HepG2 (cell line): Measurements from ENCODE around the gene SIRT5. TPM values are rescaled to one million over a fixed set of nuclear protein-coding genes. Genes with fewer than 3 reads are reported as not detected.

Experiments
- ATAC-seq: fragments of 200-7000 bp; cut with Tn5 transposase; 3 replicates; pipeline ENCODE4 v1.9.1; 2020; ENCODE audit warnings: mild to moderate bottlenecking, moderate library complexity
- BruUV-seq: library from RNA; stranded (reverse); fragments of 400-500 nt; replicated peaks from 2 replicates; lab custom pipeline; 2021; lab: Mats Ljungman, UMichigan
- CTCF ChIA-PET: fragments of 300-600 bp; formaldehyde crosslinking; extraction: SDS; loops from one replicate; lab custom pipeline; 2021; ENCODE audit warnings: low total read pairs, inconsistent platforms, low intra/inter-chr PET ratio; lab: Yijun Ruan, JAX
- POLR2A ChIA-PET: fragments of 350-600 bp; sonication (Branson Sonifier 250); formaldehyde crosslinking; loops from one replicate; lab custom pipeline; 2020; ENCODE audit warnings: antibody characterized with exemption, inconsistent platforms; lab: Yijun Ruan, JAX
- DNase-seq: peaks from one replicate; pipeline ENCODE4 v3.0.0-alpha.2; 2015; ENCODE audit warnings: low spot score
- FAIRE-seq: peaks from 3 replicates; lab custom pipeline; 2011; peaks lifted over from hg19 to GRCh38; lab: Jason Lieb, UNC
- H2AFZ ChIP-seq: one replicate; pipeline ENCODE4 v1.6.1; 2011; ENCODE audit warnings: low read length, inconsistent platforms
- H3K27ac ChIP-seq: fragments of 300-600 bp; 3 replicates; pipeline ENCODE4 v1.8.0; 2011; ENCODE audit warnings: mixed run types, mild to moderate bottlenecking, mixed read lengths, low read length, inconsistent platforms; ENCODE audit not compliant: insufficient read depth; ENCODE audit errors: extremely low read length
- H3K27me3 ChIP-seq, 2 experiments: fragments of 200-600 bp in 1 of 2; 2 replicates in 1 of 2; 3 replicates in 1 of 2; pipeline versions ENCODE4 v1.6.0 to v1.8.0; 2011; ENCODE audit warnings: low read length in 2 of 2, mild to moderate bottlenecking in 2 of 2, moderate library complexity in 2 of 2, inconsistent platforms in 1 of 2; ENCODE audit not compliant: insufficient read depth in 2 of 2, control insufficient read depth in 1 of 2
- H3K36me3 ChIP-seq, 2 experiments: fragments of 200-600 bp in 1 of 2; replicated peaks in 1 of 2; 2 replicates in 1 of 2; 3 replicates in 1 of 2; pipeline versions ENCODE4 v1.5.1 to v1.8.0; 2011; ENCODE audit warnings: low read length in 2 of 2, inconsistent platforms in 1 of 2; ENCODE audit not compliant: insufficient read depth in 2 of 2, control insufficient read depth in 1 of 2
- H3K4me1 ChIP-seq: 2 replicates; pipeline ENCODE4 v1.5.1; 2012; ENCODE audit warnings: low read length, inconsistent platforms; ENCODE audit not compliant: insufficient read depth
- H3K4me2 ChIP-seq: 2 replicates; pipeline ENCODE4 v1.6.0; 2011; ENCODE audit warnings: low read depth, low read length, inconsistent platforms
- H3K4me3 ChIP-seq, 3 experiments: fragments of 200-600 bp in 1 of 3; sonication (generic), shearing (Covaris generic) in 1 of 3; replicated peaks in 1 of 3; 2 replicates each; pipeline ENCODE4 v1.5.1; 2011 to 2016; ENCODE audit warnings: low read length in 3 of 3, inconsistent platforms in 2 of 3, low read depth in 2 of 3, mild to moderate bottlenecking in 2 of 3, control low read depth in 1 of 3, mixed read lengths in 1 of 3; ENCODE audit not compliant: insufficient read depth in 1 of 3
- H3K79me2 ChIP-seq: one replicate; pipeline ENCODE4 v1.6.1; 2011; ENCODE audit warnings: low read length, inconsistent platforms; ENCODE audit not compliant: insufficient read depth
- H3K9ac ChIP-seq: 2 replicates; pipeline ENCODE4 v1.6.0; 2011; ENCODE audit warnings: mild to moderate bottlenecking, low read depth, low read length, inconsistent platforms; ENCODE audit not compliant: insufficient read depth
- H3K9me3 ChIP-seq: 2 replicates; pipeline ENCODE4 v1.5.1; 2012; ENCODE audit warnings: mild to moderate bottlenecking, low read length
- H4K20me1 ChIP-seq: 2 replicates; pipeline ENCODE4 v1.6.0; 2011; ENCODE audit warnings: inconsistent platforms, mild to moderate bottlenecking, low read length, moderate library complexity; ENCODE audit not compliant: insufficient read depth
- FOXK1 ChIP-seq: sonication (generic); formaldehyde crosslinking; IDR thresholded peaks from 2 replicates; pipeline ENCODE4 v1.4.0; 2020; ENCODE audit warnings: low read depth, missing genetic modification reagents, borderline replicate concordance
- IKZF4 ChIP-seq: sonication (generic); formaldehyde crosslinking; IDR thresholded peaks from 2 replicates; pipeline ENCODE4 v1.5.1; 2020; ENCODE audit warnings: borderline replicate concordance, mild to moderate bottlenecking, low read depth, missing genetic modification reagents; ENCODE audit errors: not compliant biosample characterization
- SAP130 ChIP-seq: IDR thresholded peaks from 2 replicates; pipeline ENCODE4 v1.6.1; 2016; ENCODE audit warnings: low read depth
- ZNF256 ChIP-seq: sonication (generic); formaldehyde crosslinking; conservative IDR thresholded peaks from 2 replicates; pipeline ENCODE4 v1.4.0; 2020; ENCODE audit warnings: missing genetic modification reagents
- ZNF276 ChIP-seq: sonication (generic); formaldehyde crosslinking; IDR thresholded peaks from 2 replicates; pipeline ENCODE4 v1.4.0; 2020; ENCODE audit warnings: mild to moderate bottlenecking, low read depth, missing genetic modification reagents
- WGBS: methylation state at CpG from one replicate; pipeline ENCODE4 v1.1.6; 2017; ENCODE audit warnings: low lambda C conversion rate; 5-methylcytosine and 5-hydroxymethylcytosine counted together
- in situ Hi-C: cut with HindIII; loops from 2 replicates; pipeline ENCODE4 v1.10.0; 2017; ENCODE audit warnings: low pct_unique_long_range_greater_than_20kb; ENCODE audit not compliant: extremely low pct_ligation_motif_present
- intact Hi-C: fragments of 100-400 bp; cut with micrococcal nuclease; formaldehyde crosslinking; loops from one replicate; pipeline ENCODE4 v1.10.0; 2022; ENCODE audit not compliant: unreplicated experiment
- polyA plus RNA-seq, 8 experiments: library from polyadenylated mRNA; depleted of rRNA in 3 of 8; stranded (reverse) in 7 of 8; unstranded in 1 of 8; fragments of >200 nt; fragmentation: Illumina TruSeq in 4 of 8; extraction: Trizol in 4 of 8; gene quantifications; 2 replicates each; pipeline versions ENCODE4 v1.2.1 to v1.2.3, GENCODE V29; 2011 to 2016; ENCODE audit warnings: low read depth in 4 of 8, missing spikeins in 1 of 8, mixed read lengths in 1 of 8; ENCODE audit not compliant: insufficient read depth in 1 of 8
- total RNA-seq, 5 experiments: library from RNA; depleted of rRNA; stranded (reverse); fragments of >200 nt; fragmentation: Illumina TruSeq; extraction: Trizol; gene quantifications; 2 replicates each; pipeline ENCODE4 v1.2.3, GENCODE V29; 2016; ENCODE audit warnings: low read depth in 1 of 5

The SIRT5 gene
- total and polyA plus RNA-seq, 2 of the 13 experiments (the other 11 are each of a cell fraction or from before 2014, with no cell fraction given), result 14.1 to 16.6 TPM

GRCh38 chr6:13663986-13664385 is 89.6 kb downstream of the SIRT5 start:
- no TSS peak for BruUV-seq
- H3K9me3 ChIP-seq, result no peaks in the 10 kb centered on the region
- ChIA-PET CTCF (no interaction called here), POLR2A (interaction anchor here (1.0 to 1.2 kb wide), 2 partner anchors 46 to 49 kb away, joined by 3 read pairs; partner anchors contain the start of gene NOL7)
- in situ Hi-C loops (no loop called here), intact Hi-C loops (loop anchor here (2.0 to 5.0 kb wide), 3 partner anchors 15 to 47 kb away; partner anchors contain the start of gene NOL7)
- H3K4me1 ChIP-seq, result peaks cover 85% of the 10 kb centered on the region
- no peak for TF ChIP-seq ZNF276 (CRISPR knock-in tag)
- no peak for TF ChIP-seq FOXK1 (CRISPR knock-in tag)
- 0 out of 2 replicates have a peak, but pooled peaks have one; percentile 0 for TF ChIP-seq SAP130 (CRISPR knock-in tag)
- no peak for TF ChIP-seq ZNF256
- no peak for TF ChIP-seq IKZF4 (CRISPR knock-in tag)
- DNase-seq (no peak), ATAC-seq (no peak), FAIRE-seq (no peak)
- no peaks in the 10 kb centered on the region for H3K36me3 ChIP-seq
- no peaks in the 10 kb centered on the region for H3K27me3 ChIP-seq
- no peak overlapping the region for H3K27ac ChIP-seq
- H3K79me2 ChIP-seq, result peaks cover 99% of the 10 kb centered on the region
- H3K4me2 ChIP-seq, result no peak overlapping the region
- H3K4me3 ChIP-seq, result no peak overlapping the region
- 87% methylated on average over 4 of the region's 4 CpGs for WGBS
- no peak overlapping the region for H2AFZ ChIP-seq
- peaks cover 39% of the 10 kb centered on the region for H4K20me1 ChIP-seq
- no peak overlapping the region for H3K9ac ChIP-seq

Other genes with a start within 250 kb of the SIRT5 start
- gene TBC1D7, start 246.1 kb upstream of the SIRT5 start, total RNA-seq (2016; rRNA removed; fragmentation: Illumina TruSeq; extraction: Trizol), result 23.3 and 28.5 TPM in 2 replicates
- 24.3 and 30.8 TPM in 2 replicates for gene TBC1D7, start 246.1 kb upstream of the SIRT5 start, polyA plus RNA-seq (2011; rRNA removed)
- 6.4 TPM in 2 replicates for gene GFOD1, start 87.0 kb upstream of the SIRT5 start, total RNA-seq (2016; rRNA removed; fragmentation: Illumina TruSeq; extraction: Trizol)
- 1.8 and 1.9 TPM in 2 replicates for gene GFOD1, start 87.0 kb upstream of the SIRT5 start, polyA plus RNA-seq (2011; rRNA removed)
- 186 and 215 TPM in 2 replicates for gene NOL7, start 40.7 kb downstream of the SIRT5 start, total RNA-seq (2016; rRNA removed; fragmentation: Illumina TruSeq; extraction: Trizol)
- 30.1 and 37.8 TPM in 2 replicates for gene NOL7, start 40.7 kb downstream of the SIRT5 start, polyA plus RNA-seq (2011; rRNA removed)
- 30.6 and 40.8 TPM in 2 replicates for gene RANBP9, start 137.2 kb downstream of the SIRT5 start, total RNA-seq (2016; rRNA removed; fragmentation: Illumina TruSeq; extraction: Trizol)
- gene RANBP9, start 137.2 kb downstream of the SIRT5 start, polyA plus RNA-seq (2011; rRNA removed), result 22.4 and 26.6 TPM in 2 replicates
- 27.6 and 29.6 TPM in 2 replicates for gene MCUR1, start 240.0 kb downstream of the SIRT5 start, total RNA-seq (2016; rRNA removed; fragmentation: Illumina TruSeq; extraction: Trizol)
- gene MCUR1, start 240.0 kb downstream of the SIRT5 start, polyA plus RNA-seq (2011; rRNA removed), result 6.5 and 8.0 TPM in 2 replicates